EH (cell line): Measurements from ENCODE around the gene TNFSF15.

Experiments used
- DNase-seq: peaks from one replicate; pipeline ENCODE4 v3.0.0-alpha.2; 2015; ENCODE audit warnings: low read depth

TNFSF15 gene

DNA sequence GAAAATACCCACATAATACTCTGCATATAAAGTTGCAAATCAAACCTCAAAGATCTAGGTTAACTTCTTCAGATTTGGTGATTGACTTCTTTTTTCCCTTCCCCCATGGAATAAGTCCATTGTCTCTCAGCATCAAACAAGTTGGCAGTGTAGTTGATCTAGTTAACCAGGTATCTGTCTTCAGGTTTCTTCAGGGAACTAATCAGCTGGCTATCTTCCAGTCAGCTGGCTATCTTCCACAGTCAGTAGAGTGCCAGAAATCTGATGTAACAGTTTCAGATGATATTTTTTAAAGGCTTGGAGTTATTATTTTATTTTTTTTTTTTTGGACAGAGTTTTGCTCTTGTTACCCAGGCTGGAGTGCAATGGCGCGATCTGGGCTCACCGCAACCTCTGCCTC is 16.8 kb downstream of the TNFSF15 start:
- no peak for DNase-seq

DNA sequence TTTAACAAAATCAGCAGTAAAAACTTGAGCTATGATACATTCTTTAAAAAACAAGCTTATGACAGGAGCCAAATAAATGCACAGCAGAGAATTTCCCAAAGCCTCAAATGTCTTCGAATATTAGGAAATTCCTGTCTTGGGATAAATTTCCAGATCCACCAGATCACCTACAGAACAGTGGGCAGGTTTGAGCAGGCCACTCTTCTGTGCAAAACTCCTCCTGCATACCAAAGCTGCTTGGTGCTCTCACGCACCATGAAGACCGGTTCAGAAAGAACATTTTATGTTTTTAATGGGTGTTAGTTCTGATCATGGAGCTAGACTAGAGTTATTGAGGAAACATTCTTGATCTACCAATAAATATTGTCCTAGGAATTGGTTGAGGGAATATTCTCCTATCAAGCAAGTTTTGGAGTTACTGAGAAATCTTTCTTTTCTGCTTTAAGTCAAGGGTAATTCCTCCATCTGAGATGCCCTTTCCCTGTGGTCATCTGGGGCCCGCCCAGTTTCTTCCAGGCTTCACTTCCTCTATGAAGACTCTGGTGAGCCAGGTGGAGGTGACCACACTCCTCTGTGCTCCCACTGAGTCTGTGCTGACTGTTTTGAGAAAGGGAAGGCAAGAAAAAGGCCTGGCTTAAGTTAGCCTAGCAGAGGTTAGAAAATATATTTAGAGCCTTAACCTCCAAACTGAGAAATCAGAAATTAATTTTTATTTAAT is 17.9 kb downstream of the TNFSF15 start:
- DNase-seq, result no peak

DNA sequence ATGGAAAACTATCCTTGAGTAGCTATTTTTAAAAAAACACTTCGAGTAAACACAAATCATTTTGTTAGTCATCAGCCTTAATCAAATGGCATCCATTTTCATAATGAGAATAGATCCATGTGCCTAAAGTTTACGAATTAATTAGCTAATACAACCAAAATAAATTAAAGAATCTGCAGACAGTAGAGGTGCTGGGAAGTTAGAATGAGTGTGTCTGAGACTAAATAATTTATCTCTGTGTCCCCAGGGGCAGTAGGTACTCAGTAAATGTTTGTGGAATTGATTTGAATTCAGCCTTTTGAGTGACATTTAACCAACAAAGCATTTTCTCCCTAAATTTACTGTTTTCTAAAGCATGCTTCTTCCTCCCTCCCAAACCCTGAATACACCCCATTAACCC is 18.6 kb downstream of the TNFSF15 start:
- DNase-seq, result no peak

DNA sequence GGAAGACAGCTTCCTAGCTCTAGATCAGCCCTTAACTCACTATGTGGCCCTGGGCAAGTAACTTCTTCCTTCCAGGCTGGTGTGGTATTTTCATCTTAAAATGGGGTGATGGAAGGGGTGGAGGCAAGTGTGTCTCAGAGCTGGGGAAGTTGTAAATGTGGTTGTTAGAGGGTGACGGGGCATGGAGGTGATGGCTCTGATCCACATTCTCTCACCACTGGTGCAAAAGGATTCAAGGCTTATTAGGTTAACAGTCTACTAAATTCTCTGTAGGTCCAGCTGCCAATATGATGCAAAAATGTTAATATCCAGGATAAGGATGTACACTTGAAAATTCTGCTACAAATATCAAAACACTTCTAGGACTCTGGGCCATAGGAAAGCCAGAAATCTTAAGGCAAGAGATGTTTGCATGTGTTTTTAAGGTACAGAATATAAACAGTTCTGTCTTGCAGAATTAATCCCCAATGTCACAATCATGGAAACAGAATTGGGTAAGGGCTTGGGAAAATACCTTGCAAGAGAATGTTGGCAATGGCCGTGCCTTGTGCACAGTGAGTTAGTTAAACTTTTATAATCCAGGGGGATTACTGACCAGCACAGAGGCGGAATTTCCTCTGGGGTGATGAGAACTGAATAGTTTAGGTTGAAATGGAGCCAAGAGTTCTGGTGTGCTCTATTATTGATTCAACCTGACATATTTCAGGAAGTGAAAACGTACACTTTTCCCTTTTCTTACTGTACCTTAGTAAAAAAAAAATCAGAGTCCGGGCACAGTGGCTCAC is 19.8 kb downstream of the TNFSF15 start:
- no peak for DNase-seq

DNA sequence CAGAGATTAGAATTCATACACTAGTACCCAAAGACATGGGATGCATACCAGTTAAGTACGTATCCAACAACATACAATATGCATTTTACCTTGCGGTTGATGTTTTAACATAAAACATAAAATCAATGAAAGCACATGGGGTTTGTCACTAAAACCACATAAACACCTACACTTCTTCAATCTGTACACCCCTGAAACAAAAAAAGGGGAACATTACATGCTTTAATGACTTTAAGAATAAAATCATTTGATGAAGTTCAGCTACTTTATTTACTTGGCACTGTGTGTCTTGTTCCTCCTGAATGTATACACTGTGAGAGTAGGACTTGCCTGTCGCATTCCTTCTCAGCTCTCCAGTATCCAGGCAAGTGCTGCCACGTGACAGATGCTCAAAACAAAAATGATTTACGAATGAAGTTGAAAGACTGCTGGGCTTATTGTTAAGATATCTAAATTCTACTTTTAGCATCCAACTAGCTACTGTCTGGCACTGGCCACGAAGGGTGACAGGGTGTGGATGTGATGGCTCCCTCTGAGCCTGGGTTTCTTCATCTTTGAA is 21.0 kb downstream of the TNFSF15 start:
- no peak for DNase-seq

DNA sequence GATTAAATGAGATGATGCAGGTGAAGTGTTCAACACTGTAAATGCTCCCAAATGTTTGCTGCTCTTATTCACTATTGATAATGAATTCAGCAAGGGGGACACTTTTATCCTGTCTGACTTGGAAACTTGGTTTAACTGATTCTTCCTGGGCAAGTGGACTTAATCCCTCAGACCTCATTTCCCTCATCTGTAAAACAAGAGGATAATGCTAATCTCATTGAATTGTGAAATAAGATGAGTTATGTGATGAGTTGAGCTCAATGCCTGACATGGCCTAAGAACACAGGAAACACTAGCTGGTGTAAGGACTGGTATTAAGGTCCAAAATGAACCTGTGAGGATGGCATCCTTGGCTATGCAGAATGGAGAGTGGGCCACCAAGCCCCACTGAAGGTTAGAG is 23.3 kb downstream of the TNFSF15 start:
- no peak for DNase-seq

DNA sequence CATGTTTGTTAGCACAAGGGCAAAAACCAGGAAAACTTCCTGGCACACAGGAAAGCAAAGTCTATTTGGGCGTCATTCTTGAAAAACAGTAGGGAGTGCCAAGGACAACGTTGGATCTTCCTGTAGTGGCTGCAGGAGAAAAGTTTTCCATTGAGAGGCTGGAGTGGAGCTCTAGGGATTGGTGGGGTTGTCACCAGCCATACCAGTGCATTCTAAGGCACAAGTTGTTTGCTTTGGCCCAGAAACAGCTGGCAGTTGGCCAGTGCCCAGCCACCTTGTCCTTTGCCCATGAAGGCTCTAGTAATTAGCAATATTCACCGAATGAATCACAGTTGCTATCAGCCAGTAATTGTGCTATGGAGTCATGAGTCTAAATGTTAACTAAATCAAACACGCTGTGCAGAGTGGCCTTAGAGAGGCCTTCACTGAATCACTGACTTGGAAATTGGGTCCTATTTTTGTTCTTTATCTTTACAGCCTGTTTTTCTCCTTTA is 26.4 kb downstream of the TNFSF15 start:
- DNase-seq, result peak; percentile 27

DNA sequence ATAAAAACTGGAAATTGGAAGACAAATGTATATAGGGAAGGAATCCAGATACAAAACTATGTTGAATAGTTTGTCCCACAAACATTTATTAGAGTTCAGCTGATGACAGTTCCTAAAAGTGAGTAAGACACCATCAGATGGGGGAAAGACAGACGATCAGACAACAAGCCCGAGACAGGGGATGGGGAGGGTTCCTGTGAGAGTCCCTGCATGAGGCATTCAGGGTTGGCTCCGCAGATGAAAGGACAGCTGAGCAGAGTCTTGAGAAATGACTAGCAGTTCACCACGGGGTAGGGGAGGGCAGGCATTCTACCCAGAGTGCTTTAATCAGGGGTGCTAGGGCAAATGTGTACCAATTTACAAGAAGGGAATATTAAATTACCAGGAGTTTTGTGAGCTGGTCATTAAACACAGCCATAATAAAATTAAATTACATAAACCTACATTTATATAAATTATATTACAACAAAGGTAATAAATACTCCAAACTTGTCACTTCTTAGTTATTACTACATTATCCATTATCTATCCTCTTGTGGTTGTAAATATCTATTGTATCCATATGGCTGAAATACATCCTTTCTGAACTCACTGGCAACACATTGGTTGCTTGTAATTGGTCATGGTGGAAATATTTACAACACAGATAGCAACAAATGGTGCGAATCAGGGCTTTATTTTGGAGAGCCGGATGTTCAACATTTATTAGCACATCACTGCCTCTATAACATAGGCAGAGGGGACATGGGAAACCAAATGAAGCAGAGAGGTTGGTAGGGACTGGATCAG is 27.8 kb downstream of the TNFSF15 start:
- peak; percentile 3 for DNase-seq

DNA sequence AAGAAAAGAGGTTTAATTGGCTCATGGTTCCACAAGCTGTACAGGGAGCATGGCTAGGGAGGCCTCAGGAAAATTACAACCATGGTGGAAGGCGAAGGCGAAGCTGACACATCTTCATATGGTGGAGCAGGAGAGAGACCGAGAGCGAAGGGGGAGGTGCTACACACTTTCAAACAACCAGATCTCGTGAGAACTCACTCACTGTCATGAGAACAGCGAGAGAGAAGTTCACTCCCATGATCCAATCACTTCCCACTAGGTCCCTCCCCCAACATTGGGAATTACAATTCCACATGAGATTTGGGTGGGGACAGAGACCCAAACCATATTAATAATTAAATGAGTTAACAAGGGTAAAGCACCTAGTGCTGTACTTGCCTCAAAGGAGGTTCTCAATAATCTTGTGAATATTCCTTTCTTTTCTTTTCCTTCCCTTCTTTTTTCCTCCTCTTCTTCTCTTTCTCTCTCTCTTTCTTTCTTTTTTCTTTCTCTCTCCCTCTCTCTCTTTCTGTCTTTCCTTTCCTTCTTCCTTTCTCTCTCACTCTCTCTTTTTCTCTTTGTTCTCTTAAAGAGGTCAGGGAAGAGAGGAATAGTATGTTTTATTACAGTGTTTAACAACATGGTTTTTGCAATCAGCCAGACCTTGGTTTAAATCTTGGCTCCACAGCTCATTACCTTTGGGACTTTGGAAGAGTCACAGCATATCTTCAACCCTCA is 29.0 kb downstream of the TNFSF15 start:
- no peak for DNase-seq

DNA sequence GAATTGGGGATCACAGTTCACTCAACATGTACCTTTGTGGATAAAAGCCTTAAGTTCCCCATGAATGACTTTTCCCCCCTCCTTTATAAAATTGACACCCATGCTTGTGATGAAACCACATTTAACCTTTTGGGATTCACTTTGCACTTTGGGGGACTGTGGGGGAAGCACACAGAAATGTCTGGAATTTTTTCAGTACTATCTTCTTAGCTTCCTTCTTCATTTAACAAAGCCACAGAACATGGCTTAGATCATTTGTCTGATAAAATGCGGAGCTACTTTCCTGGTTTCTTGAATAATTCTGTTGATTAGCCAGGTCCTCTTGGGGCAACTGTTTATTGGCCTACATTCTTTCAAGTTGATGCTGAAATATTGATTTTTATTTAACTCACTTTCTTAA is 29.9 kb downstream of the TNFSF15 start:
- DNase-seq, result peak; percentile 14

DNA sequence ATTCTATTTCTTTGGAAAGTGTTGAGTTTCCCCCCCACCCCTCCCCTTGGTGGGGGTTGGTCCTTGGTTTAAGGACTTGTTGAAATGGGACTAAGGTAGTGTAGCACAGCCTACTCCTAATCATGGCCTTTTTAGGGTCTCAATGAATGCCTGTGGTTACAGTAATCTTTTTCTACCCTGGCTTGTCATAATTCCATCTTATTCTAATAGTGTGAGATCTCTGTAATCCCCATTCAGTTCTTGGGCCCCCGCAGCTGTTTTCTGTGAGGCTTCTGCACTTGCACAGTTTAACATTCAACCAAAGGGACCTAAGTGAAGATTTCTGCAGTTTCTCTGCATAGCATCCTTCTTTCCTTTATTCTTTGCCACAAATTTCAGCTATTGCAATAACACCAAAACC is 30.7 kb downstream of the TNFSF15 start:
- no peak for DNase-seq

DNA sequence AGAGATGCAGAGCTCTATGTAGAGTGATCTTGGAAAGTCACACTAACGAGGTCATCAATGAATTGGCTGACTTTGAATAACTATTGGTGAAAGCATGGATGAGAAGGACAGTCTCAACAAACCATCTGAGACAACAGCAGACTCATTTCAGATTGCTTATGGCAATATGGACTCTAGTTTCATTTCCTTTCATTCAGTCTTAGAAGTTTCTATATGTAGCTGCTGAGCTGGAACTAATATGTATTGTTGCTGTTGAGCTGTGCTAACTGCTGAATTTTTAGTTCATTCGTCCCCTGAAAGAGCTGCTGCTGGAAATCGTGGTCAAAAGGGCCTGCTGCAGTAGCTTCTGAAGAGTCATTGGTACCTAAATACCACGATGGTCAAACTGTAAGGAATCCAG is 31.3 kb downstream of the TNFSF15 start:
- no peak for DNase-seq

DNA sequence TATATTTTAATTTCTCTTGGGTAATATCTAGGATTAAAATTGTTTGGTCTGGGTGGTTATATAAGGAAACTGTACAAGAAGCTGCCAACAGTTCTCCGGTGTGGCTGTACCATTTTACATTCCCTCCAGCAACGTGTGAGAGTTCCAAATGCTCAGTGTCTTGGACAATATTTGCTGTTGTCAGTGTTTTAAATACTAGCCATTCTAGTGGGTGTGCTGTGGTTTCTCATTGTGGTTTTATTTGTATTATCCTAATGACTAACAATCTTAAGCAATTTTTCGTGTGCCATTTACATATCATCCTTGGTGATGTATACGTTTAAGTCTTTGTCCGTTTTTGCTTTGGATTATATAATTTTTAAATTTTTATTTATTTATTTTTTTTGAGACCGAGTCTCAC is 34.0 kb downstream of the TNFSF15 start:
- DNase-seq, result peak; percentile 4

DNA sequence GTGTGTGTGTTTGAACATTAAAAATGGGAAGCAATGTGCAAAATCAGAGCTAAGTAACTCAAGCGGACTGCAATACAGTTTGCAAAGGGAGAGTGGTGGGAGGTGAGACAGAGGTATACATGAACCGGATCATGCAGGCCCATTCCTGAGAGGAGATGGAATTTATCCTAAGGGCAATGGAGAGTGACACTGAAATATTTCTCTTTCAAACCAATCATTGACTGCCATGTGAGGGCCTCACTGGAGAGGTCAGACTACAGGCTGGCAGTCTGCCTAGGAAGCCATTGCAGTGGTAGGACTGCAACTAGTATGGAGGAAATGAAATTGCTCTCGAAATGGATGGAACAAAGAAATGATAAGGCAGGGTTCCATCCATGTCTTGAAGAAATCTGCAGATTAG is 34.8 kb downstream of the TNFSF15 start:
- DNase-seq, result no peak

DNA sequence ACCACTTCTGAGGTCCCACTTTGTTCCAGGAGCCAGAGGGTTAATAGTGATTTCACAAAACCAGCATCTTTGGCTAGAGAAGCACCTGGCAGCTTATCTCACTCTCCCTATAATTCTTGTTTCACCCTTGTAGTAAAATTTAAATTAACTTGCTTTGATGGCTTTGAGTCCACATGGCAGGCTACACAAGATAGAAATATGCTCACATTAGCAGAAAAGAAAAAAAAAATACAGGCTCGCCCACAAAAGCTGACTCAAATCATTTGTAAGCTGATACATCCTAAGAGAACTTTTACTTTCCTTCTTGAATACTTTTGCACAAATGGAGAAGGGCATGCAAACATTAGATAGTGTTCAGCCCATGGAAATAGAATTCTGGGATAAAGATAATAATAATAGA is 36.2 kb downstream of the TNFSF15 start:
- peak; percentile 22 for DNase-seq

DNA sequence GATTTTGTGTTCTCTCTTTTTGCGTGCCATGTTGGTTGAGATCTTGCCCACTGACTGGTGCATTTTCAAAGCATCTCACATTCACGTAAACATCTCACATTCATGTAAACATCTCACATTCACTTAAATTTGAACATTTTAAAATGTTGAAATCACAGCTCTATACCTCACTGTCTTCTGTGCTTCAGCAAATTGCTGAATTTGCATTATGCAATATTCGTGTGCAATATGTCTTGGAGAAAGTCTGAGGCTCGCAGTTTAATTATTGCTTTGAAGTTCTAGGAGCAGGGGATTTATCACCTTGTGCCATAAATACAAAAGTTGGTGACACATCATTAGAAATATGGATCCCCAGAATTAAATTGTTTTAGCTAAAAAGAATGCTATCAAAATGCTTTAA is 42.6 kb downstream of the TNFSF15 start:
- DNase-seq, result no peak

DNA sequence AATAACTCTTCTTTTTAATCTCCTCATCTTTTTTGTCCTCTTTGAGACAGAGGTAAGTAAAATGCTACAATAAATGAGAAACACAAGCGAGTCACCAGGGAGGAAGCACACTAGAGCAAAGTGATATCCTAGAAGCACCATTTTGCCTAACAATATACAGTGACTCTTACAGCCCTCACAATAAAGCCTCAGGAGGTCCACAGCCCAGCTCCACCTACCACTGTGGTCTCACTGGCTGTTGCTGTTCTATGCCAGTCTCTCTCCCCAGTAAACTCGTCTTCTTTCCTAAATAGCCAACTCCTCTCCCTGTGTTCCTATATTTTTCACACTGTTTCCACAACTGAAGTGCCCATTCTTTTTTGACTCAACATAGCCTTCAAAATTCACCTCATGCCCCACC is 44.3 kb downstream of the TNFSF15 start:
- DNase-seq, result no peak

DNA sequence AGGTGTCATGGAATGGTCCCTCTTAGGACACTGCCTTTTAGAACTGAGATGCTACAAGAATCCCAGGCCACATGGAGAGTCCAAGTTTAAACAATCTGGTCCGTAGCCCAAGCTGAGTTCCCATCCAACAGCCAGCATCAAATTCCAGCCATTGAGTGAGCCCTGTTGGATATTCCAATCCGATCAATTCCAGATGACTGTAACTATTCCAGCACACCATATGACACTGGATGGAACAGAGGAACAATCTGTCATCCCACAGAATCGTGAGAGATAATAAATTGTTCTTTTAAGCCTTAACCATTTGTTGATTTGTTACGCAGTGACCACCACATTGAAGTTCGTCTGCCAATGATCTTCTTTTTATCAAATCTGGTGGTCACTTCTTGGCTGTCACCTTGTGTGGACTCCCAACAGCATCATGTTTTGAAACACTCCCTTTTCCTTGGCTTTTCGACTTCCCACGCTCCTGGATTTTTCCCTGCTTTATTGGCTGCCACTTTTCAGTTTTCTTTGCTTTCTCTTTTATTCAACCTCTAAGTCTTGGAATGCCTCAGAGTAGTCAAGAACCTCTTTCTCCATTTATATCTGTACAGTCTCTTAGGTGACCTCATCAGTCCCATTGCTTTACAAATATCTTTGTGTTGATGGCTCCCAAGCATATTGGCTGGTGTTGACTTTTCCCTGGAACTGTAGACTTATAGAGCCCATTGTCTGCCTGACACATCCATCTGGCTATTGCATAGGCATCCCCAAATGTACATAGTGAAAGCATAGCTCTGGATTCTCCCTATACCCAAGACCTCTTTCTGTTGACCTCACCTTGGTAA is 46.1 kb downstream of the TNFSF15 start:
- no peak for DNase-seq

DNA sequence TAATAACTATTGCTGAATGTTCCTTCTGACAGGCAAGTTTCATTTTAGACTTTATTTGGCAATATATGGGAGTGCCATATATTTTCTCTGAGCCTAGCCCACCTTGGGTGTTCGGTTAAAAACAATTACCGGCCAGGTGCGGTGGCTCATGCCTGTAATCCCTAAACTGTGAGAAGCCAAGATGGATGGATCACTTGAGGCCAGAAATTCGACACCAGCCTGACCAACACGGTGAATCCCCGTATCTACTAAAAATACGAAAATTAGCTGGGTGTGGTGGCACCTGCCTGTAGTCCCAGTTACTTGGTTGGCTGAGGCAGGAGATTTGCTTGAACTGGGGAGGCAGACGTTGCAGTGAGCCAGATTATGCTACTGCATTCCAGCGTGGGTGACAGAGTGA is 47.9 kb downstream of the TNFSF15 start:
- no peak for DNase-seq

DNA sequence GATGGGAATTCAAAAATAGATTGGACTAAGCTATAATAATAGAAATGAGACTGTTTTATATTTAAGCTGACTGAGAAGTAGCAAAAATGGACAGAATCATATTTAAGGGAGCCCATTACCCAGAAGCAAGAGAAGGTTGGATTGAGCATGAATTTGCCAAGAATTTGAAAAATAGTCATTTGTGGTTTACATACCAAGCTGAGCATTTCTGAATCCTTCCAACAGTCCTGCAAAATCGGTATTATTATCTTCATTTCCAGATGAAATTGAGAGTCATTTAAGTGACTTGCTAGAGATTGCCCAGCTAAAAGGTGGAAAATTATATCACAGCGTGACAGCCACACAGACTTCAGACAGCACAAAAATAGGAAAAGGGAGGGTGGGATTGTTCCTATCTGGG is 48.4 kb downstream of the TNFSF15 start:
- DNase-seq, result no peak

DNA sequence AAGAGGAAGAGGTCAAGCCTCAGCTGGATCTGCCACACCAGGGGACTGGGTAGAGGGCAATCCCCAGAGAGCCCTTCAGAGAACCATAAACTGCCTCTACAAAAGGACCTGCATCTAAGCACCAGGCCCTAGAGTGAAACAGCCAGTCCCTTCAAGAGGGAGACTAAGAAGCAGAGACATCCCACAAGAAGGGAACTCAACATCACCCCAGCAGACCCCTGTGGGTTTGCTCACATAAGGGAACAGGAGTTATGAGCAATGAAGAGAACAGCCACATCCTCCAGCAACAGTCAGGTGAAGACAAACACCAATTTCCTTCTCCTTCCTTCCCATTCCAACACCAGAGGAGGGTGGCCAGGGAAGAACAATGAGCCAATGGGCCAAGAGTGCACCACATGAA is 48.9 kb downstream of the TNFSF15 start:
- DNase-seq, result no peak
